ENCODE data around the gene NLGN4X.

GRCh38 chrX:5867778-5868177, 360.9 kb downstream of the NLGN4X start:
- TF ChIP-seq CTCF (IDR thresholded peaks at IDR 0.05; ENCODE audit: insufficient read depth, low read length, poor library complexity, severe bottlenecking) (no peak), EZH2phosphoT487 (conservative IDR thresholded peaks at IDR 0.05; ENCODE audit: low read length) (no peak)

Data from SU-DHL-6 (cell line).